ENCODE data around the gene GLYATL3.
A peak's percentile ranks its signal among the peaks of the same experiment; 100 is the strongest.

The GLYATL3 gene

DNA sequence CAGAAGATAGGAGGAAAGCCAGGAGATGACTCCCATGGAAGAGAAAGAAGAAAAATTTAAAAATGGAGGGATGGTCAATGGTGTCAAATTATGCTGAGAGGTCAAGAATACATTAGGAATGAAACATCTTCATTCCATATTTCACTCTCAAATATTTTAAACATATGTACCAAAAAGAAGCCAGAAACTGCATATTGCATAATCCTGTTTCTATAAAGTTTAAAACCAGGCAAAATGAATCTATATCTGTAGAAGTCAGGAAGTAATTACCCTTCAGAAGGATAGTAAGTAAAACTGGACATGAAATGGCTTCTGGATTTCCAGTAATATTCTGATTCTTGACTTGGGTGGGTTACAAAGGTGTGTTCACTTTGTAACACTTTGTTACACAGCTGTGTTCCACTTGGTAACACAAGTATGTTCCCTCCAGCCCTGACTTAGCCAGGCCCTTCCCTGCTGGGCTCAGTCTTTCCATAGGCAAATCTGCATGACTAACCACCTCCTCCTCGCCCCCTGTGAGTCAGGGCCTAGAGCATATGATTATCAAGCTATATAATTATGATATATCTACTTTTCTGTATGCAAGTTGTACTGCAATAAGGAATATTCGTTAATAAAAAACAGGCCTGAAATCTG lies 30.5 kb downstream of the GLYATL3 start:
- no peak for DNase-seq (ENCODE audit: low read depth)
- H3K4me3 ChIP-seq (ENCODE audit: low read depth, low read length): no peak overlapping the region
- TF ChIP-seq CTCF (IDR thresholded peaks at IDR 0.05; ENCODE audit: insufficient read depth, low read depth, low read length, missing control alignments): no peak

GRCh38 chr6:49531774-49532569 lies 32.2 kb downstream of the GLYATL3 start:
- TF ChIP-seq CTCF (IDR thresholded peaks at IDR 0.05; ENCODE audit: insufficient read depth, low read depth, low read length, missing control alignments): peak; percentile 66
- peak overlapping the region; percentile 18; the same call in 1 of the 2 replicates for H3K4me3 ChIP-seq (ENCODE audit: low read depth, low read length)

DNA sequence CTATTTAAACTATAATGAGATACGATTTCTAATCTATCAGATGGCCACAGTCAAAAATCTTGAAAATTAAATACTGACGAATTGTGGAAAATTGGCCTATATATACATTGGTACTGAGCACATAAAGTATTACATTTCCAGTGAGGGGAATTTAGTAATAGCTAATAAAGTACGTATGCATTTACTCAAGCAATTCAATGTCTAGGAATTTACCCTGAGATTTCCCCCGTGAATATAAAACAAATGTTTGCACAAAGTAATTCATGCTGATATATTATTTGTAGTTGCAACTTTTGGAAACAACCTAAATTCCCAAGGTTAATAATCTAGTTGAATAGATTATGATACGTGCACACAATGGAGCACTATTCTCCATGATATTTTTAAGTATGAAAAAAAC lies 36.1 kb downstream of the GLYATL3 start:
- DNase-seq (ENCODE audit: low read depth): no peak
- TF ChIP-seq CTCF (IDR thresholded peaks at IDR 0.05; ENCODE audit: insufficient read depth, low read depth, low read length, missing control alignments): no peak

More at GRCh38 chr6:49531774-49532569, 32.2 kb downstream of the GLYATL3 start:
- peak; percentile 44 for DNase-seq (ENCODE audit: low read depth)

DNA sequence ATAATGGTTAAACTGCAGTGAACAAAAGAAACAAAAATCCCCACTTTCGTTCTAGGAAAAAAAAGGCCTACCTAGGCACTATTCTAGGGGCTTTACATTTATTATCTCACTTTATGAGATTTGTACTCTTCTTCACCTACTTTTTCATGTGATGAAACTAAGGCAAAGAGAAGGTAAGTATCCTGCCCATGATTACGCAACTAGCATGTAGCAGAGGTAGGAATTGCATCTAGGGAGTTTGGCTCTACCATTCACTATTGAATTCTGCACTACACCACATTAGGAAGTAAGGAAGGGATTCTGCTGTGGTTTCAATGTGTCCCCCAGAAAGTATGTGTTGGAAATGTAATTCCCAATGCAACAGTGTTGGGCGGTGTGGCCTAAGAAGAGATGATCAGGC lies 39.4 kb downstream of the GLYATL3 start:
- H3K4me3 ChIP-seq (ENCODE audit: low read depth, low read length): no peak overlapping the region
- TF ChIP-seq CTCF (IDR thresholded peaks at IDR 0.05; ENCODE audit: insufficient read depth, low read depth, low read length, missing control alignments): no peak
- DNase-seq (ENCODE audit: low read depth): no peak

More for the DNA sequence above, 36.1 kb downstream of the GLYATL3 start:
- no peak overlapping the region for H3K4me3 ChIP-seq (ENCODE audit: low read depth, low read length)

- TF ChIP-seq CTCF (IDR thresholded peaks at IDR 0.05; ENCODE audit: insufficient read depth, low read depth, low read length, missing control alignments): no peak
- DNase-seq (ENCODE audit: low read depth): no peak
- H3K4me3 ChIP-seq (ENCODE audit: low read depth, low read length): no peak overlapping the region
Observed at GRCh38 chr6:49540614-49541013, 40.9 kb downstream of the GLYATL3 start.

GRCh38 chr6:49541210-49541724 lies 41.5 kb downstream of the GLYATL3 start:
- no peak overlapping the region for H3K4me3 ChIP-seq (ENCODE audit: low read depth, low read length)
- DNase-seq (ENCODE audit: low read depth): no peak

More at GRCh38 chr6:49541210-49541724, 41.5 kb downstream of the GLYATL3 start:
- TF ChIP-seq CTCF (IDR thresholded peaks at IDR 0.05; ENCODE audit: insufficient read depth, low read depth, low read length, missing control alignments): no peak
